Hepatocyte (in vitro differentiated cells): ENCODE results near the gene SLC25A13. TPM values are rescaled to one million over a fixed set of nuclear protein-coding genes. Genes with fewer than 3 reads are reported as not detected.

Source experiments
- DNase-seq: peaks from one replicate; pipeline ENCODE4 v3.0.0-alpha.2; 2016; ENCODE audit warnings: low spot score
- H2AFZ ChIP-seq: fragments of 200-600 bp; sonication (generic); 2 replicates; pipeline ENCODE4 v1.6.0; 2016; ENCODE audit warnings: antibody characterized with exemption, mild to moderate bottlenecking
- H3K27ac ChIP-seq: fragments of 200-600 bp; sonication (generic); 2 replicates; pipeline ENCODE4 v1.5.1; 2016; ENCODE audit warnings: mild to moderate bottlenecking
- H3K27me3 ChIP-seq: fragments of 200-600 bp; sonication (generic); 2 replicates; pipeline ENCODE4 v1.6.1; 2016
- H3K36me3 ChIP-seq: fragments of 200-600 bp; sonication (generic); replicated peaks from 2 replicates; pipeline ENCODE4 v1.5.1; 2016; ENCODE audit warnings: low read depth; ENCODE audit not compliant: insufficient read depth
- H3K4me1 ChIP-seq: fragments of 200-600 bp; sonication (generic); 2 replicates; pipeline ENCODE4 v1.5.1; 2016; ENCODE audit warnings: mild to moderate bottlenecking, moderate library complexity; ENCODE audit not compliant: insufficient read depth
- H3K4me2 ChIP-seq: fragments of 200-600 bp; sonication (generic); 2 replicates; pipeline ENCODE4 v1.6.0; 2016
- H3K4me3 ChIP-seq: fragments of 200-600 bp; sonication (generic); 2 replicates; pipeline ENCODE4 v1.5.1; 2016; ENCODE audit warnings: mild to moderate bottlenecking
- H3K79me2 ChIP-seq: fragments of 200-600 bp; sonication (generic); 2 replicates; pipeline ENCODE4 v1.6.0; 2017; ENCODE audit warnings: mild to moderate bottlenecking
- H3K9me2 ChIP-seq: fragments of 200-600 bp; sonication (generic); replicated peaks from 2 replicates; pipeline ENCODE4 v1.6.0; 2017; ENCODE audit warnings: mild to moderate bottlenecking; ENCODE audit not compliant: insufficient read depth
- H3K9me3 ChIP-seq: fragments of 200-600 bp; sonication (generic); 2 replicates; pipeline ENCODE4 v1.5.1; 2016; ENCODE audit warnings: low read depth, mild to moderate bottlenecking
- H4K20me1 ChIP-seq: fragments of 200-600 bp; sonication (generic); 2 replicates; pipeline ENCODE4 v1.6.0; 2016; ENCODE audit warnings: mild to moderate bottlenecking; ENCODE audit not compliant: insufficient read depth, poor library complexity, severe bottlenecking
- EZH2 ChIP-seq: fragments of 200-600 bp; sonication (generic); IDR thresholded peaks from 2 replicates; pipeline ENCODE4 v1.6.1; 2016; ENCODE audit warnings: antibody characterized with exemption, mild to moderate bottlenecking, borderline replicate concordance
- EZH2phosphoT487 ChIP-seq: fragments of 200-600 bp; sonication (generic); IDR thresholded peaks from one replicate; pipeline ENCODE4 v1.6.1; 2018; ENCODE audit warnings: antibody characterized with exemption, mild to moderate bottlenecking, low read depth, moderate library complexity; ENCODE audit not compliant: unreplicated experiment, severe bottlenecking
- WGBS: methylation state at CpG from one replicate; pipeline ENCODE4 v1.1.6; 2016; ENCODE audit warnings: low lambda C conversion rate; ENCODE audit errors: missing lambda C conversion rate; 5-methylcytosine and 5-hydroxymethylcytosine counted together
- polyA plus RNA-seq: library from polyadenylated mRNA; unstranded; fragments of >200 nt; fragmentation: Nextera tagmentation; extraction: Ambion mirVana; gene quantifications from 2 replicates; pipeline ENCODE4 v1.2.1, GENCODE V29; 2016
- total RNA-seq: library from RNA; depleted of rRNA; stranded (reverse); fragments of >200 nt; gene quantifications from 2 replicates; pipeline ENCODE4 v1.2.3, GENCODE V29; 2014
- TF ChIP-seq, protein P1 (sequence below): fragments of 200-600 bp; sonication (generic); IDR thresholded peaks from 2 replicates; pipeline ENCODE4 v1.5.1; 2016; ENCODE audit warnings: antibody characterized with exemption, mild to moderate bottlenecking; ENCODE audit not compliant: poor library complexity

The SLC25A13 gene
- total and polyA plus RNA-seq, 2 experiments from 2014 or later = 37.5 to 55.1 TPM

- H3K79me2 ChIP-seq = no peaks in the 10 kb centered on the region
- H3K4me2 ChIP-seq = no peak overlapping the region
- H2AFZ ChIP-seq = no peak overlapping the region
- no peak for DNase-seq
- no peaks in the 10 kb centered on the region for H3K9me2 ChIP-seq
- no peak overlapping the region for H3K4me3 ChIP-seq
- no peaks in the 10 kb centered on the region for H3K27me3 ChIP-seq
- no peaks in the 10 kb centered on the region for H3K36me3 ChIP-seq
- no peaks in the 10 kb centered on the region for H3K9me3 ChIP-seq
- TF ChIP-seq, protein P1, sequence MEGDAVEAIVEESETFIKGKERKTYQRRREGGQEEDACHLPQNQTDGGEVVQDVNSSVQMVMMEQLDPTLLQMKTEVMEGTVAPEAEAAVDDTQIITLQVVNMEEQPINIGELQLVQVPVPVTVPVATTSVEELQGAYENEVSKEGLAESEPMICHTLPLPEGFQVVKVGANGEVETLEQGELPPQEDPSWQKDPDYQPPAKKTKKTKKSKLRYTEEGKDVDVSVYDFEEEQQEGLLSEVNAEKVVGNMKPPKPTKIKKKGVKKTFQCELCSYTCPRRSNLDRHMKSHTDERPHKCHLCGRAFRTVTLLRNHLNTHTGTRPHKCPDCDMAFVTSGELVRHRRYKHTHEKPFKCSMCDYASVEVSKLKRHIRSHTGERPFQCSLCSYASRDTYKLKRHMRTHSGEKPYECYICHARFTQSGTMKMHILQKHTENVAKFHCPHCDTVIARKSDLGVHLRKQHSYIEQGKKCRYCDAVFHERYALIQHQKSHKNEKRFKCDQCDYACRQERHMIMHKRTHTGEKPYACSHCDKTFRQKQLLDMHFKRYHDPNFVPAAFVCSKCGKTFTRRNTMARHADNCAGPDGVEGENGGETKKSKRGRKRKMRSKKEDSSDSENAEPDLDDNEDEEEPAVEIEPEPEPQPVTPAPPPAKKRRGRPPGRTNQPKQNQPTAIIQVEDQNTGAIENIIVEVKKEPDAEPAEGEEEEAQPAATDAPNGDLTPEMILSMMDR = no peak
- TF ChIP-seq EZH2phosphoT487 (no peak), EZH2 (no peak)
- no peaks in the 10 kb centered on the region for H4K20me1 ChIP-seq
- H3K4me1 ChIP-seq = peaks cover 12% of the 10 kb centered on the region
- H3K27ac ChIP-seq = peak overlapping the region; percentile 38
- WGBS = 73% methylated on average over 2 of the region's 2 CpGs
These were observed 199.2 kb downstream of the SLC25A13 start for GRCh38 chr7:96122746-96123145.

GRCh38 chr7:96121752-96122151 is 200.1 kb downstream of the SLC25A13 start:
- Histone ChIP-seq H4K20me1 (no peaks in the 10 kb centered on the region), H3K4me1 (peaks cover 12% of the 10 kb centered on the region), H3K4me3 (no peak overlapping the region), H3K27me3 (no peaks in the 10 kb centered on the region), H3K4me2 (no peak overlapping the region), H2AFZ (no peak overlapping the region), H3K9me3 (no peaks in the 10 kb centered on the region), H3K27ac (no peak overlapping the region), H3K79me2 (no peaks in the 10 kb centered on the region), H3K9me2 (no peaks in the 10 kb centered on the region), H3K36me3 (no peaks in the 10 kb centered on the region)
- TF ChIP-seq, protein P1 = no peak
- TF ChIP-seq EZH2 (no peak), EZH2phosphoT487 (no peak)
- DNase-seq = no peak
- 60% methylated on average over 6 of the region's 6 CpGs for WGBS

GRCh38 chr7:96120445-96121225 is 201.3 kb downstream of the SLC25A13 start:
- H3K9me3 ChIP-seq = no peaks in the 10 kb centered on the region
- DNase-seq = no peak
- no peak overlapping the region for H3K4me2 ChIP-seq
- H2AFZ ChIP-seq = no peak overlapping the region
- H3K79me2 ChIP-seq = no peaks in the 10 kb centered on the region
- 78% methylated on average over 2 of the region's 2 CpGs for WGBS
- H3K9me2 ChIP-seq = no peaks in the 10 kb centered on the region
- no peaks in the 10 kb centered on the region for H3K36me3 ChIP-seq
- no peak overlapping the region for H3K4me3 ChIP-seq
- no peak overlapping the region for H3K27ac ChIP-seq
- H3K27me3 ChIP-seq = no peaks in the 10 kb centered on the region
- H4K20me1 ChIP-seq = no peaks in the 10 kb centered on the region
- TF ChIP-seq EZH2phosphoT487 = no peak
- no peak for TF ChIP-seq EZH2
- TF ChIP-seq, protein P1 = no peak
- H3K4me1 ChIP-seq = peaks cover 8% of the 10 kb centered on the region
